NCI-H1092 treated with DMSO at 0.1 percent for 48 hours (cell line): ENCODE data around the gene PIK3R6.
"Not testable (repeated sequence)": the region's sequence is repeated elsewhere in the genome, so short reads cannot be mapped to it uniquely, and the experiment has no call there.

Experiments used
- DNase-seq: peaks from one replicate; lab custom pipeline; 2025; lab: John Stamatoyannopoulos, UW

The PIK3R6 gene

DNA sequence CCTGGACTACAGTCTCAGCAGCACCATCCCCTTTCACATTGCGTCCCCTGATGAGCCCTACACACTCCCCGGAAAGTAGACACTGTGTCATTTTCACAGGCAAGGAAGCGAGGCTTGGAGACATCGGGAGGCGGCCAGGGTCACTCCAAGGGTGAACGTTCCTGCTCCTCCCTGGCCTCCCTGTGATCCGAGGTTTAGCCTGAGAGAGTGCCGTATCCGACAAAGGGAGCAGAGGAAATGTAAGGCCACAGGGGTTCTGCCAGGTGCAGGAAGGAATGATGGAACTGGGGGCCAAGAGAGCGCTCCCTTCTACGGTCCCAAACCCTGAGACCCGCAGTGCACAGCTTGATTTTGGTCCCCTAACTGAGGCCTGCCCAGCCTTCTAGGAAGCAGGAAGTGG, 8.0 kb upstream of the PIK3R6 start:
- no peak for DNase-seq

DNA sequence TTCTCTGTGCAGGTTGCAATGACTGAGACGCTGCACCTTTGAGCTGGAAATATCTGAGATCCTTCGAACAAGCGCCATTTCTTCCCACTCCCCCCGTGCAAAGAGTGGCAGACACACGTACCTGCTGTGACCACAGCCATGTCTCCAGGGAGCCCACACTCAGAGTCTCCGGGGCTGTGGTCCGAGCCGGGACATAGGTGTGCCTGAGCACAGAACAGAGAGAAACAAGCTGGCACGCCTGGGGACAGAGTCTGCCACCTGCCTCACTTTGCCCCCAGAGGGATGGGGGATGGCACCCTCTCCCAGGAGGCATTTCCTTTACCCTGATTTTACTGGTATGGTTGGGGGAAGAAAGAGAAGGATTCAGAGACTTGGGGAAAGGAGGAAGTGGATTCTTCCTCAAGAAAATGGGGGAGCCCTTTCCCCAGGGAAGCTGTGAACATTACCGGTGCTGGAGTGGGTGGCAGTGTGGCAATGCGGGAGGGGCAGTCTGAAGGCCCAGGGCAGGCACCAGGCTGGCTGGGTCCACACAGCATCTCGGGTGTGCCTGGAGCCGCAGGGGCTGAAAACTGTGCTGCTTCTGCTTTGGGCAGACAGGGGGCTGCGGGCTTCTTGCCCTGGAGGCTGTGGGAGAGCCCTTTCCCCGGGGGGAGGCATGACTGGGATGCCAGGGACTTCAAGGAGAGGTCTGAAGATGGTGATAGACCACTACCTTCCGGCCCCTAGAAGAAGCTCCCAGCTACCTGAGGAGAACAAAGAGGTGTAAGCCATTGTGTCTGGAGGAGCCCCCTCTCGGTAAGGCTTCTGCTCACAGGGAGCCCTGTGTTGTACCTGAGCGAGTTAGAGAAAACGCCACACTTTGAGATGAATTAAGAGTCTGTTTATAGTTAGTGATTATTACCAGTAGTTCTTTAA, 6.6 kb upstream of the PIK3R6 start:
- no peak for DNase-seq

DNA sequence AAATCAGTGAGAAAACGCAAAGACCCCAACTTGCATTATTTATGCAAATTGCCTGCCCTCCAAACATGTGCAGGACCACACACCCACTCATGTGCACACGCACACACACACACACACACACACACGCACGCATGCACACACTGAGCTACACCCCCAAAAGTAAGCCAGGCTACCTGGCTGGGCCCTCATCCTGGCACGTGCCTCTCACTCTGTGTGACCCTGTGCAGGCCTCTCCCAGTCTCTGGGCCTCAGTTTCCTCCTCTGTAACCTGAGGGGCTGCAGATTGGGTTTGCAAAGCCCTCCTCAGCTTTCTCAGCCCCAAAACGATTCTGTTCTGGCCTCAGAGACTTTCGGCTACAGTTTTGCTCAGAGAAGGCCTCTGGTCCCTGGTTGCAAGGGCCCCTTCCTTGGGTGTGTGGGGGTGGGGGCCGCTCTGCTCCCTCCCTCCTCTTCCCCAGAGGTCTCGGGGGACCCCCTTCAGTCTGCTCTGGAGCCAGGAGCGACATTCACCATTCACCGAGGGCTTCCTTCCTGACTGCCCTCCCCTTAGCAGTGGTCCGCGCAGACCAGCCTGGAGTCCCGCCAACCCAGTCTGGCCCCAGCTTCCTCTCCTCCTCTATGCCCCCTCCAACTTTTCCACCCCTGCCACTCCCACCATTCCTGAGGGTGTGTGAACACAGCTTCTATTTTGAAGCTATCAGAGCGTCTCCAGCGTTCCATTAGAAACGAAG, 5.4 kb upstream of the PIK3R6 start:
- no peak for DNase-seq

DNA sequence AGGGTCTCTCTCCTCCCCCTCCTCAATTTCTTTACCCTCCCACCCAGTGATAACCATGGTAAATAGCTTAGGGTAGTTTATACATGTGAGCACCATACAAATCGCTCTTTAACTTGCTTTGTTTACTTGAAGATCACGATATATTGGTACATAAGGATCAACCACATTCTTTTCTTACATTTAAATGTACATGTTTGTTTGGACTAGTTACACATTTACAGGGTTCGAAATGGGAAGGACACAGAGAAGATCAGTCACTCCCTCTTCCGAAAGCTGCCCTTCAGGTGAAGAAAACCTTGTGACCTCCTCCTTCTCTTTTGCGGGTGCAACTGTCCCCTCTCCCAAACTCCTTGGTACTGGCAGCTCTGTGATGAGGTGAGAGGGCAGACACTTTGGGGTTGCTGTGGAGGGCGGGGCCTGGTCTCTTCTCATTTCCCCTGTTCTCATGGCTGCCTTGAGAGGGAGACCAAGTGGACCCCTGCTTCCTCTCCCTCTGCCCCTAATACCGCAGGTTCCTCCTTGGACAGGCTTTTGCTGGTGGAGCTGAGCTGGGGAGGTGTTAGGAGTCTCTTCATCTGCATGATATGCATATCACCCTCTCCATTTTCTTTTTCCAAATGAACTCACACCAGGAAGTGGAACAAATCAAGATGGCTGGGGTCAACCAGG, 4.7 kb upstream of the PIK3R6 start:
- no peak for DNase-seq

DNA sequence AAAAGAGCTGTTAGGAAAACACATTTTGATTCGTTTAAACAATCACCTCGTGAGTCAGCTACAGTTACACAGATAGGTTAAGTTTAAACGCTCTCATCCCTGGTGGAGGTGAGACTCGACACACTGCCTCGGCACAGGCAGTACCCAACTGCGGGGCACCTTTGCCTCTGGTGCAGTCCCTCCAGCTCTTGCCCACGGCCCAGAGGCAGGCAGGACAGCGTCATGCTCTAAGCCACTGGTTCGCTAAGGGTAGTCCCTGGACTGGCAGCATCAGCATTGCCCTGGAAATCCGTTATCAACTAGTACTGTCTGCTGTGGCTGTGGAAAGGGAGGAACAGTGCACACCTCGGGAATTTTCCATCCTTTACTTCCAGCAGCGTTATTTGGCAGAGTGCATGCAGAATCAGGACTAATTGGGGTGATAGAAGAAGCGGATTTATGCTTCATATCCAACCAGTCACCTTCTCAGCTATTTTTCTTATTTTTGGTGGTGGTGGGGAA, 3.7 kb upstream of the PIK3R6 start:
- no peak for DNase-seq

DNA sequence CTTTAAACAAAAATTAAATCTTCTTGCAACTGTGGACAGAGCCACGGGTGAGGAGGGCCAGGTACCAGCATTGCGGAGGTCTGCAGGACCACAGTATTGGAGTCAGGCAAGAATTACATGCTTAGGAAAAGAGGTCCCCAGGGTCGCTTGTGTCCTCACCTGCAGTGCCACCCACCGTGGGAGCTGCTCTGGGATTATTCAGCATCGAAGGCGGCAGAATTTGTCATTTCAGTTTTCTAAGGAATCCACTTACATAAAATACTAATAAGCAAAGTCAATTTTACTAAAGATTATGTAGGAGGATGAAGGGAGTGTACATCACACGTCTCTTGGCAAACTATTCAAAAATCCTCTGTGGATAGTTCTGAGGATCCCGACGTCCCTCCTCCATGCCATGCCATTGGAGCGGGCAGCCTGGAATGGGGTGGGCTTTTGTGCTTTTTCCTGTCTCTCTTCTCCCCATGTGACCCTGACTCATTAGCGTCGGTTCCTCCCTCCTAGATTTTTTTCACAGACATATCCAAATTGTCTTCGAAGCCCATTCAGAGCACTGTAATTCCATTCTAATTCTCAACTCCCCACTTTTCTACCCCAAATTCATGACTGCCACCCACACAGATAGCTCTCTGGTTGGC, 3.0 kb upstream of the PIK3R6 start:
- no peak for DNase-seq

DNA sequence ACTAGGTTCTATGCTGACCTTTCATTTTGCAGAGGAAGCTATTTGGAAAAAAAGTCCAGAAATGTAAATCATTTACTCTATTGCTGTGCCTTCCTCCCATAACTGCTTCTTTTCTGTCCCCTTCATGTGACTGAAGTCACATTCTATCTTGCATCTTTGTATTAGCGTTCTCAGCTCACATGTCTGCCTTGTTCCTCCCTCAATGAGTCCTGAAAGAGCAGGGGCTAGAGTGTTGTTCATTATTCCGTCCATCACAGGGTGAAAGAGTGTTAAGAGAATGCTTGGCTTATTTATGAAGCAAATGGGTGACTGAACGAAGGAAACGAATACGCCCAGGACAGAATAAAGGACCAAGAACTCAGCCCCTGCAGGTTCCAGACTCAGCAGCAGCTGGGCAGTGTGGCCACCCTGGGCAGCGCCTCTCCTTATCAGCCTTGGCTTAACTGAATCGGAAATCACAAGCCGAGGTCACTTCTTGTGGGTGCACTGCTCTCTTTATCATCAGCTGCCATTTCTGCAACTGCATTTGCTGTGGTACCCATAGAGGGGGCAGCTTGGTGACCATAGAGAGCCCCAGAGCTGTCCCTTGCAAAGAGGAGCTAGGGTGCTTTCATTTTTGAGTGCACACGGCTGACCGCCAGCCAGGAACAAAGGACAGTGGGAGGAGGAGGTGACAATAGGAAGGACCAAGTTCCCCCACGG, 1.8 kb upstream of the PIK3R6 start:
- DNase-seq, result no peak

DNA sequence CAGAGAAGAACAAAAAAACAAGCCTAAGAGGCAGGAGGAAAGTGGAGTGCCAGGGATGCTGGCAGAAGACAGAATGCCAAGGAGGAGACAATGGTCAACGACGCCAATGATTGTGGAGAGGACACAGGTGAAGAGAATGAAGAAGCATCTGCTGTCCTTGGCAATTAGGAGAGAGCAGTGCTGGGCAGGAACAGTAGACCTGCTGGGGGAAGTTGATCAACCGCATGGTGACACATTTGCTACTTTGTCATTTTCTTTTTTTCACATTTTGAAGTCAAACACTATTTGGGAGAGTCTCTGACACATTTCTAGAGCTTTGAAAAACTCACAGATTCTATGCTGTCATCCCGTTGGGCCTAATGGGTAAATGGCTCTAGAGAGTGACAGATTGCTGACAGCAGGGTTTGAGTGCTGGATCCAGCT, 1.1 kb upstream of the PIK3R6 start:
- DNase-seq, result no peak

DNA sequence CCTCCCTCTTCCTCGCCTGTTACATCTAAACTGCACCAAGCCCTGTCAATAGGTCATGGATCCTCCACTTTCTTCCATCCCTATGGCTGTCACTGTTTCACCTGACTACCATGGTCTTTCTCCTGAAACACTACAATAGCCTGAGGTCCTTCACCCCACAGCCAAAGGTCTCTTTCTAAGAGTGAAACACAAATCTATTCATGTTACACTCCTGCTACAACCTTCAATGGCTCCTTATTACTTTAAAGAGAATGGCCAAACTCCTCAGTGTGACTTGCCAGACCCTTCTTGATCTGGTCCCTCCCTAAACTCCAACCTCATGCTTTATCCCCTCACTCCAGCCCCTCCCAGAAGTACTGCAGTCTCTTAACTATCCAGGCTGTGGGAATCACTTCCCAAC, 618 bp upstream of the PIK3R6 start:
- DNase-seq, result no peak

DNA sequence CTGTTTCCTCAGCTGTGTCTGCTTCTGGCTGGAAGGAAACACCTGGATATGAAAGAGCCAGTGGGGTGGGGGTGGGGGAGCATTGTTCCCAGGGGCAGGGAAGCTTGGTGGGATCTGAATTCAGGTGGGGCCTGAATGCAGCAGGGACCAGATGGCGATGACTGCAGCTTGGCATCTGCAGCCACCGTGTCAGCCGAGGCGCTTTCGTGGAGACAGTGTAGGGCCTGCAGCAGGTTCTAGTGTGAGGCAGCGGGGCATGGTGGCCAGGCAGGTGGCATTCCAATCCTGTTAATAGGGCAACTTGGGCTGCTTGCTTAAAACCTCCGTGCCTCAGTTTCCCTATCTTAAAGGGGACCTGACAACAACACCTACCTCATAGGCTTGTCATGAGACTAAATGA, 1.7 kb downstream of the PIK3R6 start:
- no peak for DNase-seq

DNA sequence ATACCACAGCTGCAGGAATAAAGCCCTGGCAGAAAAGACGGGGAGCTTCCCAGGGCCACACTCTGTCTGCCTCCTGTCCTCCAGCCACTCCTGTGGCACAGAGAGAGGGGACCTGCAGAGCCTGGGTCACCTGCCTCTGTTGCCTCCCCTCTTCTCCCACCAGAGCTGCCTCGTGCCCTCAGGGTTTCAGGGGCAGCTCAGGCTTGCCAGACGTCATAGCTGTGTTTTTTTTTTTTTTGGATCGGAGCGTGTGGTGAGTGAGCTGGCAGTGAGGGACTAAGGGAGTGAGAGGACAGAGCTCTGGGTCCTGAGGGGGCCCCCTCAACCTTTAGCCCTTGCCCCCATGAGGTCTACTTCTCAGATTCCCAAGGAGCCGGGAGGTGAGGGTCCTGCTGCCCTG, 2.1 kb downstream of the PIK3R6 start:
- no peak for DNase-seq

DNA sequence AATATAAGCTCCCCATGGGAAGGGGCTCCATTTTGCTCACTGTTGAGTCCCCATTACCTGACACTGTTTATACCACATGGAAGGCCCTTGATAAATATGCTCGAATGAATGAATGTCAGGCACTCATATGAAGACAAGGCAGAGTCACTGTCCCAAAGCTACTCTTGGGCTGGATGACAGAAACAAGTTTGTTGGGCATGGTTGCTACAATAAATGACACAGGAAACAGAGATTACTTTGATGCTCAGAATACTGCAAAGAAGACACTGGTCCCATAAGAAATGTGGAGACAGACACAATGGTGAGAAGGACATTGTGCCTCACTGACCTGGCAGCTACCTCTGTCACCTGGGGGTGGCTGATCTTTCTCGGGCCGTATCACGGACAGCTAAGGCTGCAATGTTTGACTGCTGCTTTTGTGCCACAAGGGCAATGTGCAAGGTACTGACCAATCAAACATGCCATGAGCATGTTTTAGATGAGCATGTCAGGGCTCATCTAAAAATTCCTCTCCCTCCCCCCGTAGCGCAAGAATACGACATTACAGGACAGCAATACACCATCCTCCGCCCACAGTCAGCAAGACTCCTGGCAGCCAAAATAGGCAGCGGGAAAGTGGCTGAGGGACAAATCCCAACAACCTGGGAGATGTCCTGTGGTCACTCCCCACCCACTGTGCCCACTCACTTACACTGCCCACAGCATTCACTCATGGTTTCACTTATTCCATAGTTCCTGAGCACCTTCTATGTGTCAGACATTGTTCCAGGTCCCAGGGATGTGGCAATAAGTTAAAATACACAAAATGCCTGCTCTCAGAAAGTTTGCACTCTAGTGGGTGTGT, 5.0 kb downstream of the PIK3R6 start:
- no peak for DNase-seq

DNA sequence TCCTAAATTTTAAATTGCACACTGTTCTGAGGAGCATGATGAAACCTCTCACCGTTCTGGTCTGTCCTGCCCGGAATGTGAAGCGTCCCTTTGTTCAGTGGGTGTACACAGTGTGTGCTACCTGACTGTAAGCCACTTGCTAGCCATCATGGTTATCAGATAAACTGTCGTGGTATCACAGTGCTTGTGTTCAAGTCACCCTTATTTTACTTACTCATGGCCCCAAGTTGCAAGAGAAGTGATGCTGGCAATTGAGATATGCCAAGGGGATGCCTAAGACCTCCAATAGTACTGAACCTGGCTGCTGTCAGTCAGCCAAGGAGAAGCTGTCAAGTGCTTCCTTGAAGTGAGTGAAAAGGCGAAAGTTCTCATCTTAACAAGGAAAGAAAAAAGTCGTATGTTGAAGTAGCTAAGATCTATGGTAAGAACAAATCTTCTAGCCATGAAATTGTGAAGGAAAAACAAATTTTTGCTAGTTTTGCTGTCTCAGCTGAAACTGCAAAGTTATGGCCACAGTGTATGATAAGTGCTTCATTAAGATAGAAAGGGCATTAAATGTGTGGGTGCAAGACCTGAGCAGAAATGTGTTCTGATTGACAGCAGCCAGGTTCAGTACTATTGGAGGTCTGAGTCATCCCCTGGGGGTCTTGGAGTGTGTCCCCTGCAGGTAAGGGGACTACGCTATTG, 5.8 kb downstream of the PIK3R6 start:
- DNase-seq, result no peak

DNA sequence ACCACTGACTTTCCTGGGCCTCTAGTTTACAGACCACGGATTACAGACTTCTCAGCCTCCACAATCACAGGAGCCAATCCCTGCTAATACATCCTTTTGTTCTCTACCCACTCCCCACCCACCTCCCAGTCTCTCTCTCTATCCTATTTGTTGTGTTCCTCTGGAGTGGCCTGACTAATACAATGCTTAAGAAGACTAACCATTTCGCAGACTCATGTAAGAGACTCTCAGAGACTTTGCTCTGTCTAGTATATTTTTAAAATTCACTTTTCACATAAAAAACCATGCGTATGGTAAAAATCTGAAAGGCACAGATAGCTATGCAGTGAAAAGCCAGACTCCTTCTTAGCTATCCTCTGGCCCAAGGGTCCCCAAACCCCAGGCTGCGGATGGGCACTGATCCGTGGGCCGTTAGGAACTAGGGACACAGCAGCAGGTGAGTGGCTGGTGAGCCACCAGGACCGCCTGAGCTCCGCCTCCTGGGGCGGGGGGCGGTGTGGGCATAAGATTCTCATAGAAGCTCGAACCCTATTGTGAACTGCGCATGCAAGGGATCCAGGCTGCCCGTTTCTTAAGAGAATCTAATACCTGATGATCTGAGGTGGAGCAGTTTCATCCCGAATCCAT, 7.6 kb downstream of the PIK3R6 start:
- no peak for DNase-seq

DNA sequence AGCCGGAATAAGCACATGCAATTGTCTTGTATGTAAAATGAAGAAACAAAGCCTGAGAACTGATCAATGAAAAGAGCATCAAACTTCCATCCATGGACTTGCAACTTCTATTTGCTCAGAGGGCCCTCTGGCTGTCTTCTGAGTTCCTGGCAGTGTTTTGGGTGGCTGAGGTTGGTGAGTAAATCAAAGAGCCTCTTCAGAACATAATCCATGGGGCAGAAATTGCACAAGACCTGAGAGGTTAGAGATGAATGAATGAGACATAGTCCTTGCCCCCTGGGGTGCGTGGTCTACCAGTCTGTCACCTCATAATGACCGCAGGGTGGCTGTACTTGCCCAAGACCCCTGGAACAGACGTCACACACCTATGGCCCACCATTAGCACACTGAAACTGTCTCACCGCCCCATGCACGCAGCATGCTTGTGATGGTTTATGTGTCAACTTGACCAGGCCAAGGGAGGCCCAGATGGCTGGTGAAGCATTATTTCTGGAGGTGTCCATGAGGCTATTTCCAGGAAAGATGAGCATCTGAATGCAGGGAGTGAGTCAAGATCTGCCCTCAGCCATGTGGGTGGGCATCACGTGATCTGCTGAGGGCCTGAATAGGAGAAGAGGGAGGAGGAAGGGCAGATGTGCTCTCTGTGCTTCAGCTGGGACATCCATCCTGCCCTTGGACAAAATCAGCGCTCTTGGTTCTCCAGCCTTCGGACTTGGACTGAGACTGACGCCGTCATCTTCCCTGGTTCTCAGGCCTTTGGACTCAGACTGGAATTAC, 8.3 kb downstream of the PIK3R6 start:
- no peak for DNase-seq

DNA sequence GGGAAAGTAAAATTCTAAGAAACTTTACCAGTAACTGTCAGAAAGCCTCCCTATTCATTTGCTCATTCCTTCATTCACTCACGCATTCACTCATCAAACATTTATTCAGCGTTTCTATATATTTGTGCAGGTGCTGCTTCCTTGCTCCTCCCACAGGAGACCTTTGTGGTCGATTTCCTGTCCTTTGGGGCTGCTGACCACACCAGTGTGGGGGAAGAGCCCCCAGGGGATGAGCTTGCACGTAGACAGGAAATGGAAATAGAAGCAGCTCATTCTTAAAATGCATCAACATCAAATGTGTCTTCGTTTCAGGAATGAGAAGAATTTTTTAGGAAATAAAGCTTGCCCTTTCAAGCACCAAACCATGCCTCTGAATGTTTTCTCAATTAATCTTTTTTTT, 9.6 kb downstream of the PIK3R6 start:
- DNase-seq, result no peak

DNA sequence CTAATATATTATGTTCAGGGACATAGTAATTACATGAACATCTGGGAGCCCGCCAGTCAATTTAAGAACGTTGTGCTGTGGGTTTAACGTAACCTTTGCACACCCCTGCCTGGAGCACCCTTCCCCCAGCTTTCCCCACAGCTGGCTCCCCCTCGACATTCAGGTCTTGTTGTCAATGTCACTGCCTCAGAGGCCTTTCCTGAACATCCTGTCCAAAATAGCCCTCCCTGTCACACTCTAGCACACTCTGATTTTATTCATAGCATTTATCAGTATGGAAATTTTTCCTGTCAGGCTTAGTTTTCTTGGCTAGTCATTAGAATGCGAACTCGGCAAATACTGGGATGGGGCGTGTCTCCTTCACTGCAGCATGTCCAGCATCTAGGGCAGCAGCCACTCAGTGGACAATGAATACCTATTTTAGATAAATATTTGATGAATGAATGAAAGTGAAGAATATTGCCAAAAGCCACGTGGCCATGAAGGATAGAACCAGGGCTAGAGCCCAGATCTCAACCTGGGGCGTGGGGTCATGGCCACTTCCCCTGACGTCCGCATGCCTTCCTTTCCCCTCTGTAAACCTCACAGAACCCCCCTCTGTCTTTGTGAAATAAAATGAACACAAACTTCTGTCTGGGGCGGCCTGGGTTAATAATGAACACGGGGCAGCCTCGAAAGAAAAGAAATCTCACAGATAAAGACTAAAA, 10.5 kb downstream of the PIK3R6 start:
- no peak for DNase-seq

DNA sequence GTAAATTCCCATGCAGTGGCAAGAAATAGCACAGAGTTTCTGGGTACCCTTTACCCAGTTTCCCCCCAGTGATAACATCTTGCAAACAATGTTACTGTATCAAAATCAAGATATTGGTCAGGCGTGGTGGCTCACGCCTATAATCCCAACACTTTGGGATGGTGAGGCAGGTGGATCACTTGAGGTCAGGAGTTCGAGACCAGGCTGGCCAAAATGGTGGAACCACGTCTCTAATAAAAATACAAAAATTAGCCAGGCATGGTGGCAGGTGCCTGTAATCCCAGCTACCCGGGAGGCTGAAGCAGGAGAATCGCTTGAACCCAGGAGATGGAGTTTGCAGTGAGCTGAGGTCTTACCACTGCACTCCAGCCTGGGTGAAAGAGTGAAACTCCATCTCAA, 11.3 kb downstream of the PIK3R6 start:
- DNase-seq, result not testable (repeated sequence)
